Lower lobe of right lung (tissue), 2 donors: Measurements from ENCODE around the gene IRX1. TPM values are rescaled to one million over a fixed set of nuclear protein-coding genes. Genes with fewer than 3 reads are reported as not detected.

Experiments
- ATAC-seq, 2 donors: fragments of 200-7000 bp; cut with Tn5 transposase; one replicate each; pipeline ENCODE4 v1.9.1; 2020 to 2022; ENCODE audit warnings: mild to moderate bottlenecking in 2 of 2, moderate library complexity in 2 of 2
- DNase-seq: peaks from one replicate; pipeline ENCODE4 v3.0.0-alpha.2; 2020
- H3K27ac ChIP-seq: fragments of 200-600 bp; one replicate; pipeline ENCODE4 v1.8.0; 2022
- H3K27me3 ChIP-seq: fragments of 200-600 bp; one replicate; pipeline ENCODE4 v1.8.0; 2022; ENCODE audit warnings: low read depth
- H3K36me3 ChIP-seq: fragments of 200-600 bp; one replicate; pipeline ENCODE4 v1.8.0; 2022; ENCODE audit warnings: mild to moderate bottlenecking
- H3K4me1 ChIP-seq: fragments of 200-600 bp; one replicate; pipeline ENCODE4 v1.8.0; 2022
- H3K4me3 ChIP-seq: fragments of 200-600 bp; one replicate; pipeline ENCODE4 v1.8.0; 2022; ENCODE audit warnings: mild to moderate bottlenecking
- H3K9me3 ChIP-seq: fragments of 200-600 bp; one replicate; pipeline ENCODE4 v1.8.0; 2022
- intact Hi-C: fragments of 100-400 bp; cut with DNase I; formaldehyde crosslinking; loops from one replicate; pipeline ENCODE4 v1.11.0; 2022
- total RNA-seq: library from RNA; stranded (reverse); fragmentation: NEBNext Ultra II Directional; extraction: Animal tissue kit (Norgen Biotek cat#: 25700); gene quantifications from one replicate; pipeline ENCODE4 v1.2.1, GENCODE V29; 2021
- TF ChIP-seq, protein P1 (sequence below): fragments of 200-600 bp; IDR thresholded peaks from one replicate; pipeline ENCODE4 v1.8.0; 2022; ENCODE audit warnings: antibody characterized with exemption, mild to moderate bottlenecking
- donor health status: DM: no; HTN: yes; CAD: no; lungs with severe emphysema.

IRX1 gene
- total RNA-seq, 1 donor from 2014 or later = 6.0 TPM

DNA sequence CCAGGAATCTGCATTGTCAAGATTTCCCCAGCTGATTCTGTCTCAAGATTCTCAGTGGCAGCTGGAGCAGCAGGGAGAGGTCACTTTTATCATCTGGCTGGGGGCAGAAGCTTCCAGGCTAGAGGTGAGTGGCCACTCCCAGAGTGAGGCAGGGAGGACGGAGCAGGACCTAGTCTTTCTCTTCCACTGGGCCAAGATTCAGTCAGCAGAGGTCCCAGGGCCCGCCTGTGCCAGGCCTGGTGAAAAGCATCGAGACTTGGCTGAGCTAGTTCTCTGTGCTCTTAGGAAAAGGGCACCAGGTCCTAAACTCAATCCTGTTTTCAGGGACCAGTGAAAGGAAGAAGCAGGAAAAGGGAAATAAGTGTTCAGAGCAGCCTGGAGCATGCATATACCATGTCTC is 46.6 kb downstream of the IRX1 start:
- TF ChIP-seq, protein P1, sequence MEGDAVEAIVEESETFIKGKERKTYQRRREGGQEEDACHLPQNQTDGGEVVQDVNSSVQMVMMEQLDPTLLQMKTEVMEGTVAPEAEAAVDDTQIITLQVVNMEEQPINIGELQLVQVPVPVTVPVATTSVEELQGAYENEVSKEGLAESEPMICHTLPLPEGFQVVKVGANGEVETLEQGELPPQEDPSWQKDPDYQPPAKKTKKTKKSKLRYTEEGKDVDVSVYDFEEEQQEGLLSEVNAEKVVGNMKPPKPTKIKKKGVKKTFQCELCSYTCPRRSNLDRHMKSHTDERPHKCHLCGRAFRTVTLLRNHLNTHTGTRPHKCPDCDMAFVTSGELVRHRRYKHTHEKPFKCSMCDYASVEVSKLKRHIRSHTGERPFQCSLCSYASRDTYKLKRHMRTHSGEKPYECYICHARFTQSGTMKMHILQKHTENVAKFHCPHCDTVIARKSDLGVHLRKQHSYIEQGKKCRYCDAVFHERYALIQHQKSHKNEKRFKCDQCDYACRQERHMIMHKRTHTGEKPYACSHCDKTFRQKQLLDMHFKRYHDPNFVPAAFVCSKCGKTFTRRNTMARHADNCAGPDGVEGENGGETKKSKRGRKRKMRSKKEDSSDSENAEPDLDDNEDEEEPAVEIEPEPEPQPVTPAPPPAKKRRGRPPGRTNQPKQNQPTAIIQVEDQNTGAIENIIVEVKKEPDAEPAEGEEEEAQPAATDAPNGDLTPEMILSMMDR = no peak
- H3K9me3 ChIP-seq = no peaks in the 10 kb centered on the region
- no peak for DNase-seq
- no peaks in the 10 kb centered on the region for H3K36me3 ChIP-seq
- no peaks in the 10 kb centered on the region for H3K4me1 ChIP-seq
- H3K4me3 ChIP-seq = no peak overlapping the region
- ATAC-seq = no peak
- no peaks in the 10 kb centered on the region for H3K27me3 ChIP-seq
- intact Hi-C loops = no loop called here
- no peak overlapping the region for H3K27ac ChIP-seq

DNA sequence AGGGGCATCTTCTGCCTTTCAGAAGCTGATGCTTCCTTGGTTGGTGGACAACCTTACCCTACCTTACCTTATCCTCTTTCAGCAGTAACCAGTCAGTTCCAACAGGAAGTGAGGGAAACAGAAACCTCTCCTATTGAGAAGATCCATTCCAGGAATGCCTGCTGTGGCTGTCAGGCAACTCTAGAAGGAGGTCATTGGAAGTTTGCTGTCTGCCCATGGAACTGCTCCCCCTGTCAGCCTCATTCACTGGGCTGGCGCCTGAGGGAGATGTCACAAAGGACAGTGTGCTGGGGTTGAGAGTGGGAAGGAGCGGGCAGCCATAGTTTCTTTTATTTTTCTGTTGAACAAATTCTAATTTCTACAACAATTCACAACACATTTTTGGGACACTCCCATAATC is 54.7 kb downstream of the IRX1 start:
- Histone ChIP-seq H3K27me3 (no peaks in the 10 kb centered on the region), H3K27ac (no peak overlapping the region), H3K9me3 (no peaks in the 10 kb centered on the region), H3K36me3 (no peaks in the 10 kb centered on the region), H3K4me1 (no peaks in the 10 kb centered on the region), H3K4me3 (no peak overlapping the region)
- TF ChIP-seq, protein P1 = no peak
- ATAC-seq (no peak), DNase-seq (no peak)
- intact Hi-C loops = no loop called here

DNA sequence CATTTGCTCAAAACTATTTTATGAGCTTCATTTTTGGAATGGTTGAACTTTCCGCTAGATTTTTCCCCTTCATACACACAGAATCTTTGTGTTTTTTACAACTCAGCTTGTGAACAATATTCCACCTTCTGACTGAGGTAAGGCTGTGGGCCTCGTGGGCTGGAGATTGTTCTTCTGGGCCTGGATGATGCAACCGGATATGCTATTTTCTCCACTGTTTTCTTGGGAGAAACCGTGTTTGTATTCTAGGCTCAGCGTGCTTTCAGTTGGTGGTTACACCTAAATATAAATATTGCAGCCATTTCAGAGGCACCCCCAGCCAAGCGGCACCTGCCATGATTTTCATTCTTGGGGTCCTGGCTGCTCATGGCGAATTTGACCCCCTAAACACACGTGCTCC is 55.2 kb downstream of the IRX1 start:
- no peak overlapping the region for H3K27ac ChIP-seq
- DNase-seq (no peak), ATAC-seq (no peak)
- no peaks in the 10 kb centered on the region for H3K9me3 ChIP-seq
- H3K36me3 ChIP-seq = no peaks in the 10 kb centered on the region
- TF ChIP-seq, protein P1 = no peak
- intact Hi-C loops = no loop called here
- H3K4me3 ChIP-seq = no peak overlapping the region
- no peaks in the 10 kb centered on the region for H3K4me1 ChIP-seq
- no peaks in the 10 kb centered on the region for H3K27me3 ChIP-seq
